Prostate gland (tissue), 2 donors: ENCODE data around the gene TEX29.

ENCODE experiments used
- CTCF ChIP-seq, 4 experiments: fragments of 200-600 bp in 2 of 4; fragments of 450-650 bp in 2 of 4; sonication (generic) in 2 of 4; IDR thresholded peaks; 1 replicate in 3 of 4; 2 replicates in 1 of 4; pipeline ENCODE4 v1.5.1; 2016 to 2019; ENCODE audit warnings: antibody characterized with exemption in 4 of 4, mild to moderate bottlenecking in 2 of 4, moderate library complexity in 2 of 4
- POLR2A ChIP-seq: fragments of 450-650 bp; IDR thresholded peaks from one replicate; pipeline ENCODE4 v1.6.1; 2016; ENCODE audit warnings: antibody characterized with exemption, mild to moderate bottlenecking

- no peak for TF ChIP-seq CTCF (IDR thresholded peaks at IDR 0.05)
- no peak for TF ChIP-seq POLR2A
Measured at GRCh38 chr13:111322916-111323331, 2.5 kb downstream of the TEX29 start.
